GM12865 (cell line): ENCODE results near the gene VGLL4.
"Not testable (repeated sequence)": the region's sequence is repeated elsewhere in the genome, so short reads cannot be mapped to it uniquely, and the experiment has no call there.

Experiments
- DNase-seq: peaks from one replicate; pipeline ENCODE4 v3.0.0; 2010; ENCODE audit warnings: low read depth
- H3K4me3 ChIP-seq: 2 replicates; pipeline ENCODE4 v1.5.1; 2011; ENCODE audit warnings: mild to moderate bottlenecking, low read depth, low read length, control low read depth
- CTCF ChIP-seq: IDR thresholded peaks from 2 replicates; pipeline ENCODE4 v1.5.1; 2011; ENCODE audit warnings: low read length, control low read depth, low read depth, inconsistent platforms; ENCODE audit not compliant: insufficient read depth; ENCODE audit errors: missing control alignments

The VGLL4 gene

GRCh38 chr3:11602239-11602840, 41.4 kb downstream of the VGLL4 start:
- no peak for TF ChIP-seq CTCF
- DNase-seq = no peak
- H3K4me3 ChIP-seq = peak overlapping the region; percentile 26

GRCh38 chr3:11601446-11602238, 42.1 kb downstream of the VGLL4 start:
- no peak for TF ChIP-seq CTCF
- H3K4me3 ChIP-seq = peak overlapping the region; percentile 26
- peak; percentile 72 for DNase-seq

DNA sequence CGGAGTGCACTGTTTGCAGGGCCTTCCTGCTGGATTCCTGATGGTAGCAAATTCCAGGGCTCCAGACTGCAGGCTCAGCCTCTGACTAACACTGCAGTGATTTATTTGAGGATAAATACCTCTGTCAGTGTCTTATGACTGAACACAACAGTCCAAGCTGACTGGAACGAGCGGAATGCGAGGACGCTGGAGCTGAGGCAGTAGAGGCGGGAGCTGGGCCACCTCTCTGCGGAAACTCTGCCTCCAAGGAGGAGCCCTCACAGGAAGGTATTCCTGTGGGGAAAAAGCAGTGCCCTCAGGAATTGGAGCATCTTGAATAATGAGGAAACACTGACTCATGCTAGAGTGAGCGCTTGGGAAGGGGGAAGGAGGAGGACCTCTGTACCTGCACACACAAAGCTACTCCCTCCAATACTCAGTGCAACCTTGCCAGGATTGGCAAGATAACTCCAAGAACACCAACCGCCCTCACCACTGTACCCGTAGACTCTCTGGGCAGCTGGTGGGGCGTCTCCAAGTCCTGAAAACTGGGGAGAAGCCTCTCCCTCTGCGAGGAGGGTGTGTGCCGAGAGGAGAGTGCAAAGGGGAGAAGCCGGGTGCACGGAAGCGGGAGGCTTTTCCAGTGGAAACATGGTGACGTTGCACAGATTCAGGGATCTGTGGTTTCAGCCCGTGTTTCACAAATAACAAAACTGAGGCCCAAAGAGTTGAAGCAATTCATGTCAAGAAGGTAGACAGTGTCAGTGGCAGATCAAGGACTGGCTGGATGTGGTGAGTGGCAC, 43.0 kb downstream of the VGLL4 start:
- DNase-seq = no peak
- H3K4me3 ChIP-seq = no peak overlapping the region; the same call in 1 of the 2 replicates
- no peak for TF ChIP-seq CTCF

GRCh38 chr3:11596387-11596786, 47.3 kb downstream of the VGLL4 start:
- no peak for TF ChIP-seq CTCF
- no peak for DNase-seq
- no peak overlapping the region for H3K4me3 ChIP-seq

GRCh38 chr3:11595024-11595423, 48.7 kb downstream of the VGLL4 start:
- DNase-seq, H3K4me3 ChIP-seq: not testable (repeated sequence)

GRCh38 chr3:11593318-11594034, 50.2 kb downstream of the VGLL4 start:
- no peak overlapping the region for H3K4me3 ChIP-seq
- DNase-seq = no peak
- no peak for TF ChIP-seq CTCF
